Gastroesophageal sphincter (tissue), 4 donors: ENCODE measurements around the gene PIK3R1. TPM values are rescaled to one million over a fixed set of nuclear protein-coding genes. Genes with fewer than 3 reads are reported as not detected.

Source experiments
- ATAC-seq: fragments of 150-250 bp; one replicate; pipeline ENCODE4 v1.9.1; 2016; ENCODE audit warnings: mild to moderate bottlenecking, moderate library complexity
- H3K27ac ChIP-seq, 4 donors: fragments of 200-600 bp; sonication (generic) in 3 of 4; 1 replicate in 3 of 4; 2 replicates in 1 of 4; pipeline ENCODE4 v1.5.1; 2016 to 2019
- H3K27me3 ChIP-seq: fragments of 200-600 bp; sonication (generic); one replicate; pipeline ENCODE4 v1.5.1; 2019
- H3K36me3 ChIP-seq, 2 donors: fragments of 200-600 bp; sonication (generic); one replicate each; pipeline ENCODE4 v1.5.1; 2019; ENCODE audit warnings: control low read depth in 1 of 2
- H3K4me1 ChIP-seq, 3 donors: fragments of 200-600 bp; sonication (generic); 1 replicate in 2 of 3; 2 replicates in 1 of 3; pipeline ENCODE4 v1.5.1; 2016 to 2019; ENCODE audit warnings: control low read depth in 2 of 3
- H3K4me3 ChIP-seq, 2 donors: fragments of 200-600 bp; sonication (generic); one replicate each; pipeline ENCODE4 v1.5.1; 2019; ENCODE audit warnings: mild to moderate bottlenecking in 1 of 2, moderate library complexity in 1 of 2
- H3K9me3 ChIP-seq, 3 donors: fragments of 200-600 bp; sonication (generic); one replicate each; pipeline ENCODE4 v1.5.1; 2017 to 2019; ENCODE audit warnings: control low read depth in 2 of 3
- EP300 ChIP-seq: sonication (generic); formaldehyde crosslinking; IDR thresholded peaks from one replicate; pipeline ENCODE4 v1.6.1; 2017; ENCODE audit warnings: antibody characterized with exemption, mild to moderate bottlenecking
- POLR2A ChIP-seq, 2 donors: fragments of 450-650 bp; IDR thresholded peaks; one replicate each; pipeline ENCODE4 v1.6.1; 2017; ENCODE audit warnings: antibody characterized with exemption in 2 of 2, mild to moderate bottlenecking in 2 of 2, moderate library complexity in 1 of 2
- POLR2AphosphoS5 ChIP-seq: sonication (generic); formaldehyde crosslinking; IDR thresholded peaks from one replicate; pipeline ENCODE4 v1.6.1; 2017; ENCODE audit warnings: antibody characterized with exemption
- WGBS, 2 donors: methylation state at CpG; one replicate each; pipeline ENCODE4 v1.1.5; 2018; ENCODE audit warnings: low coverage in 1 of 2; 5-methylcytosine and 5-hydroxymethylcytosine counted together
- total RNA-seq, 4 donors: library from RNA; depleted of rRNA; stranded (reverse); fragments of >200 nt; gene quantifications; one replicate each; pipeline ENCODE4 v1.1.0, GENCODE V29; 2016
- TF ChIP-seq, protein P1 (sequence below), 4 experiments: fragments of 200-600 bp in 2 of 4; fragments of 450-650 bp in 2 of 4; sonication (generic) in 1 of 4; IDR thresholded peaks; one replicate each; pipeline ENCODE4 v1.5.1; 2017 to 2019; ENCODE audit warnings: antibody characterized with exemption in 4 of 4, mild to moderate bottlenecking in 2 of 4, moderate library complexity in 2 of 4

The PIK3R1 gene
- total RNA-seq, 4 donors from 2014 or later: 188 to 403 (median 312) TPM

DNA sequence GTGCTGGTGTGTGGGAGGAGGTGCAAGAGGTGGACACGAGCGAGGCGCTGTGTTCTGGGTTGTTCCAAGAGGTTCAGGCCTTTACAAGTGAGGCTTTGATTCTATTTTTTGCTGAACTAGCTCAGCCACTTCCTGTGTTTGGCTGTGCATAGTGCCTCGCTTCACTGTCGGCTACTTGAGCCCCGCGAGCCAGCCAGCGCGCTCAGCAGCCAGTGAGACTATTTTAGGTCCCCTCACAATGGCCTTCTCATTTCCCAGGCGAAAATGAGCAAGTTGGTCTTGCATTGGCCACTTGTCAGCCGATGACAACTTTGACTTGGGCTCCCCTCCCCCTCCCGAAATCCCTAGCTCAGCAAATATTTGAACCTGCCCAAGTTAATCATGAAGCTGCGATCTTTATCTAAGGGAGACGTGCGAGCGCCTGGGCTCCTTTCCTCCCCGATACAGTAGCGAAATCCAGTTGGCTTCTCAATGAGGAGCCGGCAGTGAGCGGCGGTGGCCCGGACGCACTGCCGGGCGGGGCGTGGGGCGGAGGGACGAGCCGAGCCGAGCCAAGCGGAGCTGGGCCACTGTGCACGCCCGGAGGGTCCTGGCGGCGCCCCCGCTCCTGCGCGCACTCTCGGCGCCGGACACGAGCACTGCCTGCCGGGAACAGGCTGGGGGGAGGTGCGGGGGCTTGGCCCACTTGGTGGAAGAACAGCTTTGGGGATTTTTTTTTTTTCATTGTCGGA is 72.6 kb downstream of the PIK3R1 start:
- peak; percentile 63 for ATAC-seq
- peaks cover 5 to 32% of the 10 kb centered on the region in 2 donors for H3K36me3 ChIP-seq
- no peaks in the 10 kb centered on the region for H3K9me3 ChIP-seq
- TF ChIP-seq POLR2AphosphoS5: peak; percentile 27
- TF ChIP-seq, protein P1, sequence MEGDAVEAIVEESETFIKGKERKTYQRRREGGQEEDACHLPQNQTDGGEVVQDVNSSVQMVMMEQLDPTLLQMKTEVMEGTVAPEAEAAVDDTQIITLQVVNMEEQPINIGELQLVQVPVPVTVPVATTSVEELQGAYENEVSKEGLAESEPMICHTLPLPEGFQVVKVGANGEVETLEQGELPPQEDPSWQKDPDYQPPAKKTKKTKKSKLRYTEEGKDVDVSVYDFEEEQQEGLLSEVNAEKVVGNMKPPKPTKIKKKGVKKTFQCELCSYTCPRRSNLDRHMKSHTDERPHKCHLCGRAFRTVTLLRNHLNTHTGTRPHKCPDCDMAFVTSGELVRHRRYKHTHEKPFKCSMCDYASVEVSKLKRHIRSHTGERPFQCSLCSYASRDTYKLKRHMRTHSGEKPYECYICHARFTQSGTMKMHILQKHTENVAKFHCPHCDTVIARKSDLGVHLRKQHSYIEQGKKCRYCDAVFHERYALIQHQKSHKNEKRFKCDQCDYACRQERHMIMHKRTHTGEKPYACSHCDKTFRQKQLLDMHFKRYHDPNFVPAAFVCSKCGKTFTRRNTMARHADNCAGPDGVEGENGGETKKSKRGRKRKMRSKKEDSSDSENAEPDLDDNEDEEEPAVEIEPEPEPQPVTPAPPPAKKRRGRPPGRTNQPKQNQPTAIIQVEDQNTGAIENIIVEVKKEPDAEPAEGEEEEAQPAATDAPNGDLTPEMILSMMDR (IDR thresholded peaks at IDR 0.05): no peak
- WGBS, 2 donors: 2 to 10% methylated on average over 3 to 10 of the region's 45 CpGs
- H3K4me1 ChIP-seq: peaks cover 39 to 100% (median 52%) of the 10 kb centered on the region in 3 donors
- H3K27me3 ChIP-seq: no peaks in the 10 kb centered on the region
- H3K4me3 ChIP-seq: peak overlapping the region; percentile 34 to 54
- peak overlapping the region; percentile 60 to 86 (median 81) for H3K27ac ChIP-seq

DNA sequence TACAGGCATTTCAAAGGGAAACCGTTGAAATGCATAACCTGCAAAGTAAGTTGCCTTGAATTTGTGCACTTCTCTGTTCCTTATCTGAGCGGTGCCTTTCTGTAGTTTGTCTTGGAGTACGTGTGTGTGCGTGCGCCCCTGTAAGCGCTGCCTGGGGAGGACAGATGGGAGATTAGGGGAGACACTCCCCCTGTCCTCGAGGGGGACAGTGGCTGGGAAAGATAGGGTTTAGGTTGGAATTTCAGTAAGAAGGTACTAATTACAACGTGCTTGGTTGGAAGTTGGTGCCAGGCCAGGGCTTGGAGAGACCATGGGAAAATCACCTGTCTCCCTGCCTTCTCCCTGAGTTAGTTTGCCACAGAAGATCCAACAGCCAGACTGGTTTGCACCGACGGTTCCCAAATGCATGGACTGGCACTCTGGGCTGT is 73.2 kb downstream of the PIK3R1 start:
- Histone ChIP-seq H3K4me1 (peaks cover 36 to 95% (median 49%) of the 10 kb centered on the region in 3 donors), H3K36me3 (peaks cover 10 to 32% of the 10 kb centered on the region in 2 donors)
- 2 to 50% methylated on average over 2 to 6 of the region's 10 CpGs for WGBS, 2 donors

DNA sequence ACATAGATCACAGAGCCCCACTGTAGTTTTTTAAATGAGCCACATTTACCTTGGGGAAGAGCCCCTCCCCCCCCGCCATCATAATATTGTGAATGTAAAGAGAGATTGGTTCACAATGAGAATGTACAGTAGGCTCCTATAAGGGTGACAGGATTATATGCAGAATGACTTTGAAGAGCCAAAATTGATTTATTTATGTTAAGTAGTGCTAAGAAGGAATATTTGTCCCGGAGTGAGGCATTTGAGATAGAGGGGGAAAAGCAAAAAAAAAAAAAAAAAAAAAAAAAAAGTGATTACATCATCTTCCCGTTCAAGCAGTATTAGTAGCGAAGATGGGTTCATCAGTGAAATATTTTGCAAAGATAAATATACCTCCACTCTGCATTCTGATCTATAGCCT is 73.9 kb downstream of the PIK3R1 start:
- H3K27me3 ChIP-seq: no peaks in the 10 kb centered on the region
- peak overlapping the region; percentile 60 to 86 (median 81) for H3K27ac ChIP-seq
- H3K9me3 ChIP-seq: no peaks in the 10 kb centered on the region
- WGBS, 2 donors: 21 to 23% methylated on average over 3 to 4 of the region's 4 CpGs
- H3K4me3 ChIP-seq: peak overlapping the region in 1 of 2 donors; percentile 54
- no peak for ATAC-seq
- peaks cover 18 to 32% of the 10 kb centered on the region in 2 donors for H3K36me3 ChIP-seq
- peaks cover 30 to 88% (median 49%) of the 10 kb centered on the region in 3 donors for H3K4me1 ChIP-seq
- TF ChIP-seq POLR2A (IDR thresholded peaks at IDR 0.05): no peak

More for the DNA sequence above, 73.2 kb downstream of the PIK3R1 start:
- no peaks in the 10 kb centered on the region for H3K9me3 ChIP-seq
- peak overlapping the region; percentile 34 to 54 for H3K4me3 ChIP-seq
- TF ChIP-seq POLR2A (IDR thresholded peaks at IDR 0.05): no peak
- TF ChIP-seq, protein P1 (IDR thresholded peaks at IDR 0.05): no peak
- TF ChIP-seq POLR2AphosphoS5: no peak
- TF ChIP-seq EP300: no peak
- H3K27ac ChIP-seq: peak overlapping the region; percentile 60 to 86 (median 81)
- ATAC-seq: no peak
- H3K27me3 ChIP-seq: no peaks in the 10 kb centered on the region

DNA sequence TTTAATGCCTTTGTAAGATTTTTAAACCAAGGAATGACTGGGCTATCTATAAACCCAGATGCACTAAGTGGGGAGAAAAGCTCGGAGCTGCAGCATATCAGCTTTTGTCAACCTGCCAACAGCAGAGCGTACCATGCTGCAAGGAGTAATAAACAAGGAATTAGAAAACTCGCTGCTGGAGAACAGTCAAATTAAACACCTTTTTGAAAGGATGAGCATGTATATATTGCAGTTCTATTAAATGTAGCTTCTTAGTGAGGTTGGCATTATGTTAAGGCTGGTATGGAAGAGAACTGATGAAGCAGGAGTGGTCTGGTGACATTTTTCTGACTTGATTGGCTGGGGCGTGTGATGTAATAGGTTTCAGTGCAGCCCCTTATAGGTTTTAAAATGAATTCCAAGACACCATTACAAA is 74.7 kb downstream of the PIK3R1 start:
- ATAC-seq: no peak
- Histone ChIP-seq H3K27me3 (no peaks in the 10 kb centered on the region), H3K9me3 (no peaks in the 10 kb centered on the region), H3K36me3 (peaks cover 21 to 32% of the 10 kb centered on the region in 2 donors), H3K4me3 (peak overlapping the region; percentile 19 to 54), H3K4me1 (peaks cover 29 to 80% (median 46%) of the 10 kb centered on the region in 3 donors), H3K27ac (peak overlapping the region; percentile 55 to 86 (median 72))
- no peak for TF ChIP-seq EP300
- TF ChIP-seq POLR2AphosphoS5: peak; percentile 51
- WGBS, 2 donors: 30 to 40% methylated on average over 3 to 4 of the region's 4 CpGs

DNA sequence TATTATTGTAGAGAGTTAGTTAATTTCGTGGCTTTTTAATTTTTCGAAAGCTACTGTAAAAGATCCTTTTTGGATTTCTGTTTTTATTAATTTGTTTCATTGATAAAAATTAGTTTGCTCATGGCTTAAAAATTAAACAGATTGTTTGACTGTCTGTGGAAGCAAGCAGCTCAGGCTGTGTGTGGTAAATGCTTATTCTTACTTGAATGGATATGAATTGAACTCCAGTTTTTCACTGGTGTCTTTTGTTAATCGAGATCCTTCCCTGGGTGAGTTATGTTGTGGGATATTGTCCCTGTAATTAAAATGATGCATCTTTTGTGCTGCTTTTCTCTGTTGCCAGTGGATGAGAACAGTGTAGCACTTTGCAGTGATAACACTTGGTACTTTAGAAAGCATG is 75.3 kb downstream of the PIK3R1 start:
- peak overlapping the region in 2 of 4 donors; percentile 84 to 86 for H3K27ac ChIP-seq
- no peaks in the 10 kb centered on the region for H3K27me3 ChIP-seq
- H3K4me1 ChIP-seq: peaks cover 29 to 75% (median 41%) of the 10 kb centered on the region in 3 donors
- TF ChIP-seq, protein P1 (IDR thresholded peaks at IDR 0.05): no peak
- no peak for TF ChIP-seq POLR2A (IDR thresholded peaks at IDR 0.05)
- no peak for TF ChIP-seq EP300
- TF ChIP-seq POLR2AphosphoS5: no peak
- no peaks in the 10 kb centered on the region for H3K9me3 ChIP-seq
- peaks cover 27 to 36% of the 10 kb centered on the region in 2 donors for H3K36me3 ChIP-seq
- no peak for ATAC-seq
- WGBS, 2 donors: 69 to 71% methylated on average over 3 of the region's 3 CpGs
- peak overlapping the region; percentile 19 to 54 for H3K4me3 ChIP-seq

DNA sequence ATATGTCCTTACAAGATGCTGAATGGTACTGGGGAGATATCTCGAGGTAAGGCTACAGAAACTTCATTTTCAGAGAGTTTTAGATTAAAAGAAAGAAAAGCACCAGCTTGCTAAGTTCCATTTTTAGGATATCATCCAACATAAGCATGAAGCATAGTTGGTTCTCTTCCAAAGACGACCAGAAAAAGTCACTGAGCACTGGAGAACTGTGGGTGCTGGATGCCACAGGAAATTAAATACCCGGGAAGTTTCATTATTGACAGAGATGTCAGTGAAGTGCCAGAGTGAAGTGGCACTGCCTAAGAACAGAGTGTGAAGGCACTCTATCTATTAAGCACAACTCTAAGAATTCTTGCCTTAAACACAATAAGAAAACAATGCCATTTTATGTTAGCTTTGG is 76.8 kb downstream of the PIK3R1 start:
- 11 to 14% methylated on average over 2 to 3 of the region's 3 CpGs for WGBS, 2 donors
- Histone ChIP-seq H3K9me3 (no peaks in the 10 kb centered on the region), H3K27me3 (no peaks in the 10 kb centered on the region), H3K4me1 (peaks cover 21 to 65% (median 29%) of the 10 kb centered on the region in 3 donors), H3K4me3 (no peak overlapping the region), H3K27ac (peak overlapping the region in 3 of 4 donors; percentile 20 to 86 (median 84)), H3K36me3 (peaks cover 34 to 51% of the 10 kb centered on the region in 2 donors)
- ATAC-seq: no peak
- no peak for TF ChIP-seq POLR2A (IDR thresholded peaks at IDR 0.05)
- TF ChIP-seq, protein P1 (IDR thresholded peaks at IDR 0.05): no peak
- no peak for TF ChIP-seq POLR2AphosphoS5
- no peak for TF ChIP-seq EP300
